Mammary epithelial cell (primary cell): Measurements from ENCODE around the gene CATSPER4.

ENCODE experiments used
- EZH2 ChIP-seq: IDR thresholded peaks from 2 replicates; pipeline ENCODE4 v1.6.1; 2012; ENCODE audit warnings: low read length, inconsistent platforms, borderline replicate concordance
- TF ChIP-seq, protein P1 (sequence below), 2 donors: IDR thresholded peaks in 1 of 2; conservative IDR thresholded peaks in 1 of 2; 2 replicates each; pipeline ENCODE4 v1.5.1; 2011 to 2012; ENCODE audit warnings: inconsistent platforms in 2 of 2, low read length in 2 of 2, mild to moderate bottlenecking in 2 of 2, control low read depth in 1 of 2, low read depth in 1 of 2; ENCODE audit not compliant: insufficient read depth in 1 of 2; ENCODE audit errors: extremely low read depth in 1 of 2

DNA sequence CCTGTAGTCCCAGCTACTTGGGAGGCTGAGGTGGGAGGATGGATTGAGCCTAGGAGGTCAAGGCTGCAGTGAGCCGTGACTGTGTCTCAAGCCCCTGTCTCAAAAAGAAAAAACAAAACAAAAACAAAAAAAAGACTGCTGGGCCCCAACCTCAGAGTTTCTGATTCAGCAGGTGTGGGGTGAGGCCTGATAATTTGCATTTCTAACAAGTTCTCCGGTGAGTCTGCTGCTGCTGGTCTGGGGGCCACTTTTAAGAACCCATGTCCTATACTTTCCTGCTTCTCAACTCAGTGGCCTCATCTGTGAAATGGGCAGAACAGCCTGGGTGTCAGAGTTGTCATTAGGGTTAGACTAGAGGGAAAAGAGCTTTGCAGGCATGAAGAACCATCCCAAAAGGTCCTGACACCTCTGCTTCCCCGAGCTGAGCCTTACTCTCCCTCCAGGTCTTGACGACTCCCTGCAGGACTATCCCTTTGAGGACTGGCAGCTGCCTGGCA, 10.3 kb upstream of the CATSPER4 start:
- no peak for TF ChIP-seq EZH2
- TF ChIP-seq, protein P1, sequence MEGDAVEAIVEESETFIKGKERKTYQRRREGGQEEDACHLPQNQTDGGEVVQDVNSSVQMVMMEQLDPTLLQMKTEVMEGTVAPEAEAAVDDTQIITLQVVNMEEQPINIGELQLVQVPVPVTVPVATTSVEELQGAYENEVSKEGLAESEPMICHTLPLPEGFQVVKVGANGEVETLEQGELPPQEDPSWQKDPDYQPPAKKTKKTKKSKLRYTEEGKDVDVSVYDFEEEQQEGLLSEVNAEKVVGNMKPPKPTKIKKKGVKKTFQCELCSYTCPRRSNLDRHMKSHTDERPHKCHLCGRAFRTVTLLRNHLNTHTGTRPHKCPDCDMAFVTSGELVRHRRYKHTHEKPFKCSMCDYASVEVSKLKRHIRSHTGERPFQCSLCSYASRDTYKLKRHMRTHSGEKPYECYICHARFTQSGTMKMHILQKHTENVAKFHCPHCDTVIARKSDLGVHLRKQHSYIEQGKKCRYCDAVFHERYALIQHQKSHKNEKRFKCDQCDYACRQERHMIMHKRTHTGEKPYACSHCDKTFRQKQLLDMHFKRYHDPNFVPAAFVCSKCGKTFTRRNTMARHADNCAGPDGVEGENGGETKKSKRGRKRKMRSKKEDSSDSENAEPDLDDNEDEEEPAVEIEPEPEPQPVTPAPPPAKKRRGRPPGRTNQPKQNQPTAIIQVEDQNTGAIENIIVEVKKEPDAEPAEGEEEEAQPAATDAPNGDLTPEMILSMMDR (conservative IDR thresholded peaks at IDR 0.05 in 1 of 2, IDR thresholded peaks at IDR 0.05 in 1 of 2; ENCODE audit: extremely low read depth in 1 of 2, insufficient read depth in 1 of 2, low read depth in 1 of 2, low read length in 2 of 2): no peak
